Activated B cell treated with CpG ODN at 0.5 μM for 24 hours (primary cell): ENCODE measurements around the gene IPO11. TPM values are rescaled to one million over a fixed set of nuclear protein-coding genes. Genes with fewer than 3 reads are reported as not detected.

Source experiments
- ATAC-seq: fragments of 200-7000 bp; cut with Tn5 transposase; one replicate; pipeline ENCODE4 v1.10.0; 2021; ENCODE audit warnings: low read depth, mild to moderate bottlenecking, moderate library complexity
- CTCF ChIA-PET: fragments of 350-600 bp; sonication (Branson Sonifier 250); formaldehyde crosslinking; loops from one replicate; lab custom pipeline; 2021; ENCODE audit warnings: antibody characterized with exemption; lab: Charles Lee
- POLR2A ChIA-PET: fragments of 350-600 bp; sonication (Branson Sonifier 250); formaldehyde crosslinking; loops from one replicate; lab custom pipeline; 2021; ENCODE audit warnings: antibody characterized with exemption; lab: Charles Lee
- DNase-seq: peaks from one replicate; pipeline ENCODE4 v3.0.0; 2022
- H3K27ac Mint-ChIP-seq: one replicate; pipeline ENCODE4 v1.8.0; 2020; ENCODE audit warnings: mixed read lengths
- H3K27me3 Mint-ChIP-seq: one replicate; pipeline ENCODE4 v1.8.0; 2021; ENCODE audit warnings: mixed read lengths
- H3K36me3 Mint-ChIP-seq: one replicate; pipeline ENCODE4 v1.8.0; 2021; ENCODE audit warnings: low read depth, mixed read lengths
- H3K4me1 Mint-ChIP-seq: one replicate; pipeline ENCODE4 v1.8.0; 2021; ENCODE audit warnings: mixed read lengths
- H3K4me3 Mint-ChIP-seq: one replicate; pipeline ENCODE4 v1.8.0; 2020; ENCODE audit warnings: mild to moderate bottlenecking, mixed read lengths
- H3K9me3 Mint-ChIP-seq: one replicate; pipeline ENCODE4 v1.8.0; 2020; ENCODE audit warnings: mixed read lengths
- CTCF ChIP-seq: fragments of 200-600 bp; IDR thresholded peaks from one replicate; pipeline ENCODE4 v1.8.0; 2022; ENCODE audit warnings: antibody characterized with exemption, mild to moderate bottlenecking
- intact Hi-C: fragments of 100-400 bp; cut with micrococcal nuclease; formaldehyde crosslinking; loops from one replicate; pipeline ENCODE4 v1.15.1; 2024
- total RNA-seq: library from RNA; stranded (reverse); gene quantifications from 2 replicates; pipeline ENCODE4 v1.2.3, GENCODE V29; 2022

Gene IPO11
- total RNA-seq, 1 donor from 2014 or later: 32.9 TPM

- Mint-ChIP-seq H3K9me3 (no peaks in the 10 kb centered on the region), H3K27me3 (no peaks in the 10 kb centered on the region), H3K36me3 (peaks cover 46% of the 10 kb centered on the region), H3K27ac (no peak overlapping the region), H3K4me1 (peaks cover 4% of the 10 kb centered on the region), H3K4me3 (no peak overlapping the region)
- TF ChIP-seq CTCF: no peak
- ChIA-PET POLR2A (no interaction called here), CTCF (no interaction called here)
- intact Hi-C loops: no loop called here
- DNase-seq: no peak
- ATAC-seq: no peak
Measured at GRCh38 chr5:62496876-62497275, 84.3 kb downstream of the IPO11 start.

DNA sequence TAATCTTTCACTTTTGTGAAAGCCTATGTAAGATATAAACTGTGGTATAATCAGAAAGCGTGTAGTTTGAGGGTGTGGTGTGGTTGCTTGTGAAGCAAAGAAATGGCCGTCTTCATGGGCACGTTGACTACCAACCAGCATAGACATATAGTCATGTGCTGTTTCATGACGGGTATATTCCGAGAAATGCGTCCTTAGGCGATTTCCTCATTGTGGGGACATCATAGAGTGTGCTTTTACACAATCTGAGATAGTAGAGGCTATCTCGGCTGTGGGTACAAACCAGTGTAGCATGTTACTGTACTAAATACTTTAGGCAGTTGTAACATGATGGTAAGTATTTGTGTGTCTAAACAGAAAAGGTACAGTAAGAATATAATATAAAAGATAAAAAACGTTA lies 86.4 kb downstream of the IPO11 start:
- H3K27me3 Mint-ChIP-seq: no peaks in the 10 kb centered on the region
- TF ChIP-seq CTCF: no peak
- intact Hi-C loops: no loop called here
- DNase-seq: no peak
- H3K9me3 Mint-ChIP-seq: no peaks in the 10 kb centered on the region
- ATAC-seq: no peak
- H3K4me3 Mint-ChIP-seq: no peak overlapping the region
- ChIA-PET CTCF (no interaction called here), POLR2A (no interaction called here)
- no peak overlapping the region for H3K27ac Mint-ChIP-seq
- H3K4me1 Mint-ChIP-seq: peaks cover 6% of the 10 kb centered on the region
- peaks cover 54% of the 10 kb centered on the region for H3K36me3 Mint-ChIP-seq

DNA sequence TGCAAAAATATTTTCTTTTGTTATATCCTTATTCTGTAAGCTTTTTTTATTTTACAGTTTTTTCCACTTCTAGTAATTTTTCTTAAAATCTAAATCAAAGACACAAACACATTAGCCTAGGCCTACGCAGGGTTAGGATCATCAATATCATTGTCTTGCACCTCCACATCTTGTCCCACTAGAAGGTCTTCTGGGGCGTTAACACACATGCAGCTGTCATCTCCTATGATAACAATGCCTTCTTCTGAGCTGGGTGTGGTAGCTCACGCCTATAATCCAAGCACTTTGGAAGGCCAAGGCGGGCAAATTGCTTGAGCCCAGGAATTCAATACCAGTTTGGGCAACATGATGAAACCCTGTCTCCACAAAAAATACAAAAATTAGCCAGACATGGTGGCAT lies 87.2 kb downstream of the IPO11 start:
- no peak for DNase-seq
- intact Hi-C loops: loop anchor here (2.0 kb wide), 1 partner anchor 15 kb away; no protein-coding TSS in a partner anchor
- TF ChIP-seq CTCF: no peak
- Mint-ChIP-seq H3K27ac (no peak overlapping the region), H3K4me1 (peaks cover 3% of the 10 kb centered on the region), H3K27me3 (no peaks in the 10 kb centered on the region), H3K4me3 (no peak overlapping the region), H3K9me3 (no peaks in the 10 kb centered on the region), H3K36me3 (peaks cover 52% of the 10 kb centered on the region)
- POLR2A ChIA-PET: no interaction called here
- ATAC-seq: no peak
- CTCF ChIA-PET: no interaction called here

DNA sequence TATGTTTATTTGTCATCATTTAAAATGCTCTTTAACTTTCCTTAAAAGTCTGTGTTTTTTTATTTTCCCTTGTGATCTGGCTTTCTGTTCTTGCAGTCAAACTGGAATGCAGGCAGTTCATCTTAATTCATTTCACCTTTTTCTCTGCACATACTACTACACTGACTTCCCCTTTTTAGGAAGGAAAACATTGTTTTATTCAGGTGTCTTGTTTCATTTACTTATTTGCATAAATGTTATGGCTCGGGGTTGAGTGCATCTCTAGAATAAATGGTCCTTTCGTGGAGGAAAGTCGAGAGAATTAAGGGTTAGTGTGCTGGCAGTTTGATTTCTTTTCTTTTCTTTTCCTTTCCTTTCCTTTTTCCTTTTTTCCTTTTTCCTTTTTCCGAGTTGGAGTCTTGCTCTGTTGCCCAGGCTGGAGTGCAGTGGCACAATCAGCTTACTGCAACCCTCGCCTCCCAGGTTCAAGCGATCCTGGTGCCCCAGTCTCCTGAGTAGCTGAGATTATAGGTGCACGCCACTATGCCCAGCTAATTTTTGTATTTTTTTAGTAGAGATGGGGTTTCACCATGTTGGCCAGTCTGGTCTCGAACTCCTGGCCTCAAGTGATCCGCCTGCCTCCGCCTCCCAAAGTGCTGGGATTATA lies 90.0 kb downstream of the IPO11 start:
- no peak overlapping the region for H3K4me3 Mint-ChIP-seq
- H3K9me3 Mint-ChIP-seq: no peaks in the 10 kb centered on the region
- H3K27ac Mint-ChIP-seq: no peak overlapping the region
- no peak for TF ChIP-seq CTCF
- POLR2A ChIA-PET: no interaction called here
- CTCF ChIA-PET: no interaction called here
- H3K36me3 Mint-ChIP-seq: peaks cover 59% of the 10 kb centered on the region
- intact Hi-C loops: no loop called here
- no peaks in the 10 kb centered on the region for H3K27me3 Mint-ChIP-seq
- peaks cover 8% of the 10 kb centered on the region for H3K4me1 Mint-ChIP-seq
- DNase-seq (no peak), ATAC-seq (no peak)

- H3K36me3 Mint-ChIP-seq: peaks cover 64% of the 10 kb centered on the region
- CTCF ChIA-PET: no interaction called here
Measured at GRCh38 chr5:62504129-62504528, 91.6 kb downstream of the IPO11 start.

More at GRCh38 chr5:62504129-62504528, 91.6 kb downstream of the IPO11 start:
- Mint-ChIP-seq H3K4me3 (no peak overlapping the region), H3K27ac (no peak overlapping the region), H3K27me3 (no peaks in the 10 kb centered on the region), H3K4me1 (peaks cover 8% of the 10 kb centered on the region), H3K9me3 (peaks cover 5% of the 10 kb centered on the region)
- POLR2A ChIA-PET: no interaction called here
- ATAC-seq: no peak
- intact Hi-C loops: no loop called here
- no peak for TF ChIP-seq CTCF
- no peak for DNase-seq
